Activated CD4-positive, alpha-beta memory T cell treated with anti-CD3 and anti-CD28 coated beads, Interleukin-2, amount 10 ng/mL, durations not matched to agents 7 days and 5 days (primary cell): Measurements from ENCODE around the gene KRTAP10-7. TPM values are rescaled to one million over a fixed set of nuclear protein-coding genes. Genes with fewer than 3 reads are reported as not detected.
"Not testable (repeated sequence)": the region's sequence is repeated elsewhere in the genome, so short reads cannot be mapped to it uniquely, and the experiment has no call there.

Experiments used
- CTCF ChIA-PET: fragments of 350-600 bp; sonication (Branson Sonifier 250); formaldehyde crosslinking; loops from one replicate; lab custom pipeline; 2021; ENCODE audit warnings: antibody characterized with exemption, inconsistent platforms; lab: Charles Lee
- POLR2A ChIA-PET: fragments of 350-600 bp; sonication (Branson Sonifier 250); formaldehyde crosslinking; loops from one replicate; lab custom pipeline; 2021; ENCODE audit warnings: antibody characterized with exemption; lab: Charles Lee
- DNase-seq: peaks from one replicate; pipeline ENCODE4 v3.0.0-alpha.2; 2020
- H3K27ac Mint-ChIP-seq: one replicate; pipeline ENCODE4 v1.8.0; 2021; ENCODE audit warnings: mild to moderate bottlenecking, mixed read lengths
- H3K27me3 Mint-ChIP-seq: one replicate; pipeline ENCODE4 v1.8.0; 2021; ENCODE audit warnings: mixed read lengths
- H3K36me3 Mint-ChIP-seq: one replicate; pipeline ENCODE4 v1.8.0; 2021; ENCODE audit warnings: low read depth, mixed read lengths
- H3K4me1 Mint-ChIP-seq: one replicate; pipeline ENCODE4 v1.8.0; 2021; ENCODE audit warnings: mixed read lengths
- H3K4me3 Mint-ChIP-seq: one replicate; pipeline ENCODE4 v1.8.0; 2021; ENCODE audit warnings: mild to moderate bottlenecking, mixed read lengths
- H3K9me3 Mint-ChIP-seq: one replicate; pipeline ENCODE4 v1.8.0; 2021; ENCODE audit warnings: mixed read lengths
- total RNA-seq, 2 experiments: library from RNA; stranded (reverse); gene quantifications; one replicate each; pipeline ENCODE4 v1.2.3, GENCODE V29; 2021

The KRTAP10-7 gene
- total RNA-seq, 2 experiments from 2014 or later: not detected

GRCh38 chr21:44564886-44565598 is 35.4 kb upstream of the KRTAP10-7 start:
- peaks cover 2% of the 10 kb centered on the region for H3K36me3 Mint-ChIP-seq
- ChIA-PET CTCF (no interaction called here), POLR2A (no interaction called here)
- H3K9me3 Mint-ChIP-seq: peaks cover 11% of the 10 kb centered on the region
- no peak for DNase-seq
- peaks cover 11% of the 10 kb centered on the region for H3K4me1 Mint-ChIP-seq
- H3K27me3 Mint-ChIP-seq: peaks cover 15% of the 10 kb centered on the region
- H3K4me3 Mint-ChIP-seq: no peak overlapping the region
- H3K27ac Mint-ChIP-seq: peak overlapping the region; percentile 9

GRCh38 chr21:44566403-44566802 is 34.0 kb upstream of the KRTAP10-7 start:
- DNase-seq: no peak
- H3K27ac Mint-ChIP-seq: no peak overlapping the region
- peaks cover 8% of the 10 kb centered on the region for H3K9me3 Mint-ChIP-seq
- H3K36me3 Mint-ChIP-seq: peaks cover 2% of the 10 kb centered on the region
- peaks cover 11% of the 10 kb centered on the region for H3K4me1 Mint-ChIP-seq
- POLR2A ChIA-PET: no interaction called here
- CTCF ChIA-PET: interaction anchor here (0.9 kb wide), 1 partner anchor 56 kb away, joined by 3 read pairs; no protein-coding TSS in a partner anchor
- peaks cover 6% of the 10 kb centered on the region for H3K27me3 Mint-ChIP-seq
- no peak overlapping the region for H3K4me3 Mint-ChIP-seq

GRCh38 chr21:44567481-44568171 is 32.8 kb upstream of the KRTAP10-7 start:
- no peak for DNase-seq
- Mint-ChIP-seq H3K27me3 (peaks cover 2% of the 10 kb centered on the region), H3K4me3 (no peak overlapping the region), H3K27ac (no peak overlapping the region), H3K36me3 (no peaks in the 10 kb centered on the region), H3K9me3 (peaks cover under 1% of the 10 kb centered on the region), H3K4me1 (peaks cover 11% of the 10 kb centered on the region)
- ChIA-PET CTCF (no interaction called here), POLR2A (interaction anchor here (1.2 kb wide), 1 partner anchor 17 kb away, joined by 3 read pairs; no protein-coding TSS in a partner anchor)

GRCh38 chr21:44568261-44568660 is 32.1 kb upstream of the KRTAP10-7 start:
- CTCF ChIA-PET: no interaction called here
- no peak overlapping the region for H3K27ac Mint-ChIP-seq
- POLR2A ChIA-PET: interaction anchor here (1.2 kb wide), 1 partner anchor 17 kb away, joined by 3 read pairs; no protein-coding TSS in a partner anchor
- H3K4me3 Mint-ChIP-seq: no peak overlapping the region
- no peaks in the 10 kb centered on the region for H3K36me3 Mint-ChIP-seq
- H3K9me3 Mint-ChIP-seq: no peaks in the 10 kb centered on the region
- H3K4me1 Mint-ChIP-seq: peaks cover 11% of the 10 kb centered on the region
- H3K27me3 Mint-ChIP-seq: peaks cover 2% of the 10 kb centered on the region
- DNase-seq: no peak

- POLR2A ChIA-PET: interaction anchor here (1.2 kb wide), 1 partner anchor 18 kb away, joined by 3 read pairs; no protein-coding TSS in a partner anchor
Observed at GRCh38 chr21:44568667-44569556, 31.5 kb upstream of the KRTAP10-7 start.

GRCh38 chr21:44569861-44570517 is 30.4 kb upstream of the KRTAP10-7 start:
- no peaks in the 10 kb centered on the region for H3K9me3 Mint-ChIP-seq
- H3K36me3 Mint-ChIP-seq: no peaks in the 10 kb centered on the region
- no peak overlapping the region for H3K4me3 Mint-ChIP-seq
- ChIA-PET CTCF (no interaction called here), POLR2A (no interaction called here)
- no peak for DNase-seq
- peaks cover 8% of the 10 kb centered on the region for H3K4me1 Mint-ChIP-seq
- no peak overlapping the region for H3K27ac Mint-ChIP-seq
- peaks cover 4% of the 10 kb centered on the region for H3K27me3 Mint-ChIP-seq

More at GRCh38 chr21:44568667-44569556, 31.5 kb upstream of the KRTAP10-7 start:
- Mint-ChIP-seq H3K36me3 (no peaks in the 10 kb centered on the region), H3K9me3 (no peaks in the 10 kb centered on the region), H3K4me1 (peaks cover 11% of the 10 kb centered on the region), H3K27ac (no peak overlapping the region), H3K4me3 (no peak overlapping the region), H3K27me3 (peaks cover 2% of the 10 kb centered on the region)
- CTCF ChIA-PET: no interaction called here
- no peak for DNase-seq

GRCh38 chr21:44571296-44571695 is 29.1 kb upstream of the KRTAP10-7 start:
- Mint-ChIP-seq H3K9me3 (peaks cover 3% of the 10 kb centered on the region), H3K27ac (no peak overlapping the region), H3K4me3 (no peak overlapping the region), H3K4me1 (peaks cover 2% of the 10 kb centered on the region), H3K36me3 (no peaks in the 10 kb centered on the region), H3K27me3 (peaks cover 4% of the 10 kb centered on the region)
- ChIA-PET CTCF (no interaction called here), POLR2A (no interaction called here)
- DNase-seq: no peak

- Mint-ChIP-seq H3K27me3 (peaks cover 3% of the 10 kb centered on the region), H3K4me3 (no peak overlapping the region), H3K9me3 (peaks cover 9% of the 10 kb centered on the region), H3K4me1 (peaks cover 2% of the 10 kb centered on the region), H3K27ac (no peak overlapping the region), H3K36me3 (no peaks in the 10 kb centered on the region)
- DNase-seq: peak; percentile 9
- POLR2A ChIA-PET: no interaction called here
- CTCF ChIA-PET: no interaction called here
Observed at GRCh38 chr21:44571844-44572782, 28.3 kb upstream of the KRTAP10-7 start.

- peaks cover 2% of the 10 kb centered on the region for H3K4me1 Mint-ChIP-seq
- peaks cover 2% of the 10 kb centered on the region for H3K27me3 Mint-ChIP-seq
- DNase-seq: no peak
- H3K27ac Mint-ChIP-seq: no peak overlapping the region
- no peak overlapping the region for H3K4me3 Mint-ChIP-seq
- H3K9me3 Mint-ChIP-seq: peaks cover 16% of the 10 kb centered on the region
- ChIA-PET CTCF (interaction anchor here (0.7 kb wide), 1 partner anchor 19 kb away, joined by 3 read pairs; the partner anchor contains the start of gene KRTAP10-6), POLR2A (no interaction called here)
- peaks cover 3% of the 10 kb centered on the region for H3K36me3 Mint-ChIP-seq
Observed at GRCh38 chr21:44572959-44573583, 27.3 kb upstream of the KRTAP10-7 start.

- DNase-seq, H3K27ac Mint-ChIP-seq, H3K4me1 Mint-ChIP-seq, POLR2A ChIA-PET, H3K27me3 Mint-ChIP-seq, H3K36me3 Mint-ChIP-seq, H3K4me3 Mint-ChIP-seq: not testable (repeated sequence)
- CTCF ChIA-PET: interaction anchor here (0.7 to 1.0 kb wide), 3 partner anchors 18 to 219 kb away, joined by 3 read pairs; partner anchors contain the start of gene KRTAP10-6
- H3K9me3 Mint-ChIP-seq: peaks cover 20% of the 10 kb centered on the region
Observed at GRCh38 chr21:44573630-44574456, 26.6 kb upstream of the KRTAP10-7 start, which contains the start of gene KRTAP10-4. Gene KRTAP10-4, plus strand, starts transcription at chr21:44573729. Its CDS starts 30 bp downstream, at chr21:44573759.
